GM18873 (cell line): ENCODE results near the gene ST6GALNAC3.

Experiments used
- ATAC-seq: cut with Tn5 transposase; IDR thresholded peaks from one replicate; pipeline ENCODE4 v1.9.1; 2021; ENCODE audit warnings: mild to moderate bottlenecking, moderate library complexity, moderate number of reproducible peaks; ENCODE audit not compliant: unreplicated experiment, low FRiP score

ST6GALNAC3 gene

DNA sequence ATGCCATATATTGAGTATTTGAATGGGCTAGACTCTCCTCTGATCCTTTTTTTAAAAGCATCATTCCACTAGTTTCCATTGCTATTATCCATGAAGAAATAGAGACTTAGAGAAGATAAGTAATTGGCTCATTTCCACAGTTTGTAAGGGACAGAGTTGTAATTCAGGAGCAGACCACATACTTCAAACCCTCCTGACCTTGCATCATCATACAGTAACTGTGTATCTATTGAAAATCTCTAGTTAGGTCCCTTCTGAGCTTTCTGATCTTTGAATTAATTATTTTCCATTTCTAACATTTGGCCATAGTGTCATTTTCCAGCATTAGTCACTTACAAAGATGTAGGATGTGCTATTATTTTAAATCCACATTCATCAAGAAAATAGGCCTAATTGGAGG, 406.3 kb downstream of the ST6GALNAC3 start:
- ATAC-seq, result no peak

GRCh38 chr1:76481672-76482071, 407.1 kb downstream of the ST6GALNAC3 start:
- no peak for ATAC-seq

GRCh38 chr1:76482272-76482671, 407.7 kb downstream of the ST6GALNAC3 start:
- ATAC-seq, result no peak

GRCh38 chr1:76491737-76492136, 417.2 kb downstream of the ST6GALNAC3 start:
- no peak for ATAC-seq

- ATAC-seq, result no peak
These were observed 418.3 kb downstream of the ST6GALNAC3 start for GRCh38 chr1:76492752-76493430.

DNA sequence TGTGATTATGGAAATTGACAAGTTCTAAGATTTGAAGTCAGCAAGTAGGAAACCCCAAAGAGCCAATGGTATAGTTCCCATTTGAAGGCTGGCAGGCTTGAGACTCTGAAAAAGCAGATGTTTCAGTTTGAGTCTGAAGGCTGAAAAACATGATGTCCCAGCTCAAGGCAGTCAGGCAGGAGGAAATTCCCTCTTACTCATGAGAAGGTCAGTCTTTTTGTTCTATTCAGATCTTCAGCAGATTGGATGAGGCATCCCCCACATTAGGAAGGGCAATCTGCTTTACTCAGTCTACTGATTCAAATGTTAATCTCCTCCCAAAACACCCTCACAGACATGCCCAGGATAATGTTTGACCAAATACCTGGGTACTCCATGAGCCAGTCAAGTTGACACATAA, 420.3 kb downstream of the ST6GALNAC3 start:
- peak; percentile 90 for ATAC-seq

DNA sequence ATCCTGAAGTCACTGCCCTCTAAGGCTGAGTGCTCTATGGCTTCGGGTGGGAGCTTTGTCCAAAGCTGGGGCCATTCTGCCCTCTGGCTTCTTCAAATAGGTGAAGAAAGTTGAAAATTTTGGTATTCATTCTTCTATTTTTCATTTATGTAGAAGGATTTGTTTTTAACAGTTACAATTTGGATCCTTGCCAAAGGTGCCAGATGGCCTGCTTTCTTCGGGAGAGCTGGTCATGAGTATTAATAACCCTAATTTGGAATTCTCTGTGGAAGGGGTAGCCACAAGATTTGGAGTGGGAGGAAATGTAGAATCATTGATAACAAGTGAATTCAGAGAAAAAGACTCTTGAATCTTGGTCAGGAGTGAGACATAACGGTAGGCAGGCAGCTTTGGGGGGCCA, 422.3 kb downstream of the ST6GALNAC3 start:
- ATAC-seq, result no peak

- no peak for ATAC-seq
These were observed 425.6 kb downstream of the ST6GALNAC3 start for GRCh38 chr1:76500116-76500515.

DNA sequence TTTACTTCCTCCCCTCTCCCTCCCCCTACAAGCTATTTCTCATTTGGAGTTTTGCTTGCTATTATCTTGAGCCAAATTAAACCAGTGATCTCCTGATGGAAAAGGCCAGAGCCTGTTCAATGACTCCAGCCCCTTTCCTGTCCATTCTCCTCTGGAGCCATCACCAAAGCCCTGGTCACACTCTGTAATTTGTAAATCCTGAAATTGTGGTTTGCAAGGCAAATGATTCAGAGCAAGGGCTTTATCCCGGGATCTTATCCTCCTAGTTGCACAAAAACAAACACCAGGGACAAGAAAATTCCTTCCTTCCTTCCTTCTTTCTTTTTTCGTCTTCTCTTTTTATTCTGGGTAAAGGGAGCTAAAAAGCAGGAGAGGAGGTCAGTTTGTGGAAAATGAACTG, 426.6 kb downstream of the ST6GALNAC3 start:
- ATAC-seq, result no peak

DNA sequence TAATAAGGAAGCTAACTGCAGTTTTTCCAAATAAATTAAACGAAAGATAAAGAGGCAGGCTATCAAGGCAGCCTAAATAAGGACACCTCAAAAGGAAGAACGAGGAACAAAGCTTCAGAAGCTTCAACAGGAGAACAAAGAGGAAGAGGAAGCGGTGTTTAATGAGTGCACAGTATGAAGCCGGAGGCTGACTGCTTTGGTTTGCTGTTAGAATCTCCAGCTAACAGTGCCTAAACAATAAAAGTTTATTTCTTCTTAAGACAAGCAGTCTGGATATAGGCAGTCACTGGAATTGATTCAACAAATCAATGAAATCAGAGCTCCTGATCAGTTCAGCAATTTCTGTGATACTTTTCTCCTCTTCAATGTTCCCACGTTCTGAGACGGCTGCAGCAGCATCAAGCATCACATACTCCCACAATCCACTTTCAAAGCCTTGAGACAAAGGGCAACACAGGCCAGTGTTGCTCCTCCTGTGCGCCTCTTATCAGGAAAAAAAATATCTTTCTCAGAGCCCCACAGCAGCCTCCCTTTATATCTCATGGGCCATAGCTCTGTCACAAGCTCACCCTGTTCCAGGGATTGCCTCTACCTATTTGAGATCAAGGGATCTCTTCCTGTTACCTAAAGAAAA, 427.2 kb downstream of the ST6GALNAC3 start:
- ATAC-seq, result no peak

DNA sequence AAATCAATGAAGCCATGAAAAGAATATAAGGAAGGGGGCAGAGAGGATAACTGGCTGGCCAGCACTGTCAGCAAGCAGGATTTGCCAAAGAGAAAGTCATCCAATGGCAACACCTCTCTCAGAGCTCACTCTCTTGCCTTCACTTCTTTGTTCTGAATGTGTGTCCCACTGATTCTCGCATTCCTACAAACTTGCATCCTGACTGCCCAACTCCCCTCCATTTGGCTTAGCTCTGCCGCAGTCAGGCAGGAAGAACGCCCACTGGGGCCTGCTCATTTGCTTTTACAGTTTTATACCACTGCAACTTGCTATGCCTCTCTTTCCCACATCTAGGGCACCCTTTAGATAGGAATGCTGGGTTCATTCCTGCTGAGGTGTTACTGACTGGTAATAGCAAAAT, 428.6 kb downstream of the ST6GALNAC3 start:
- ATAC-seq, result no peak

GRCh38 chr1:76503736-76504135, 429.2 kb downstream of the ST6GALNAC3 start:
- no peak for ATAC-seq

DNA sequence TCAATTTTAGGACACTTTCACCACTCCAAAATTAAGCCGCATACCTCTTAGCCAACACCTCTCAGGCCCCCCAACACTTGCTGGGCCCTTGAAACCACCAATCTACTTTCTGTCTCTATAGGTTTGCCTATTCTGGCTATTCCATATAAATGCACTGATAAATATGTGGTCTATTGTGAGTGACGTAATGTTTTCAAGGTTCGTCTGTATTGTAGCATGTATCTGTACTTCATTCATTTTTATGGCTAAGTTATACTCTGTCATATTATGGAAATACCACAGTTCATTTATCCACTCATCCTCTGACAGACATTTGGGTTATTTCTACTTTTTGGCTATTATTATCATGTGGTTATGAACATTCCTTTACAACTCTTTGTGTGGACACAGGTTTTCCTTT, 432.8 kb downstream of the ST6GALNAC3 start:
- ATAC-seq, result no peak

- no peak for ATAC-seq
These were observed 434.3 kb downstream of the ST6GALNAC3 start for GRCh38 chr1:76508871-76509270.

DNA sequence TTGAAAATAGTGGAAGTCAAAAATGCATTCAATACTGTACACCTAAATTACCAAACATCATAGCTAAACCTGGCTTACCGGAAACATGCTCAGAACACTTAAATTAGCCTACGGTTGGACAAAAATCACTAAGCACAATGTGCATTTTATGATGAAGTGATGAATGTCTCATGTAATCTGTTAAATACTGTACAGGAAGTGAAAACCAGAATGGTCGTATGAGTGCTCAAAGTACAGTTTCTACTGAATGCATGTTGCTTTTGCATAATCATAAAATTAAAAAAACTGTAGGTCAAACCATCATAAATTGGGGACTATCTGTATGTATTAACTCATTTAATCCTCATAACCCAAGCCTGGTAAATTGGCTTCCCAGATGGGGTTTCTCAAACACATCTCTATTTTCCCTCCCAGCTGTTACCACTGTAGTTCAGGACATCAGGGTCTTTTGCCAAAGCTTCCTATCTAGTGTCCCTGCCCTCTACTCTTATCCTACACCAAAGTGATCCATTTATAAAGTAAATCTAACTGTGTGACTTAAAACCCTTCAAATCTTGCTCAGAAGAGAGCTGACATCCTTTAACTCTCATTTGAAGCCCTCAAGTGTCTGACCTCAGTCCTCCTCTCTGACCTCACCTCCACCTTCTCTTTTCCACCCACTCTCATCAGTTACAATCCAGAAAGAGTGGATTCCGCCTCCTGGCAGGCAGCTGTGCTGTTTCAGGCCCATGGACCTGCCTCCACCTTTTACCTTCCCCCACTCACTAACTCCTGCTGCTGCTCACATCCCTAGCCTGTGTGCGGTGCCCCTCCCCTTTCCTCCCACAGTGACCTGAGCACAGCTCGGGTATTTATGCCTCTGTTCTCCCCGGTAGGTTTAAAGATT, 436.4 kb downstream of the ST6GALNAC3 start:
- no peak for ATAC-seq

DNA sequence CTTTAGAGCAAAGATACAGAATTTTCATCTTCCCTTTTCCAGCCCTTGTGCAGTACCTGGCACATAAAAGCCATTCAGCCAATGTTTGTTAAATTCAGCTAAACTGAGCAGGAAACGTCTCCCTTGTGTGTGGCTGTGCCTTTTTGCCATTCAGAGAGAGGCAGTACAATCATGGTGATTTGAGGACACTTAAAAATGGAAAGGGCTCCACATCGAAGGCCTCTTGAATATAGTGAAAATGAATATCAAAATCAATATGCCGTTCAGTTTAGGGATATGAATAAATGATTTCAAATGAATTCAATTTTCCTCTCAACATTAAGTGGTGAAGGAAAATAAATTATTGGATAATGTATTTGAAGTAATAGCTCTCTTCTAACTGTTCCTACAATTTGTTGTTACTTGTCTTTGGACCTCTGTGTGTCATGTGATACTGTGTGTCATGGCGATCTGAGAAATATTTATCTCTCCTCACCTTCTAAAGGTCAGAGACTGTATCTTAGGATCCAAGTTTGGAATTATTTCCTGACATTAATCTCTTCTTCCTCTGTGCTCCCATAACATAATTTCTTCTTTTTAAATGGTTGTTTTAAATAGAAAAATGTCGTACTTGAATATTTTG, 437.1 kb downstream of the ST6GALNAC3 start:
- ATAC-seq, result no peak

DNA sequence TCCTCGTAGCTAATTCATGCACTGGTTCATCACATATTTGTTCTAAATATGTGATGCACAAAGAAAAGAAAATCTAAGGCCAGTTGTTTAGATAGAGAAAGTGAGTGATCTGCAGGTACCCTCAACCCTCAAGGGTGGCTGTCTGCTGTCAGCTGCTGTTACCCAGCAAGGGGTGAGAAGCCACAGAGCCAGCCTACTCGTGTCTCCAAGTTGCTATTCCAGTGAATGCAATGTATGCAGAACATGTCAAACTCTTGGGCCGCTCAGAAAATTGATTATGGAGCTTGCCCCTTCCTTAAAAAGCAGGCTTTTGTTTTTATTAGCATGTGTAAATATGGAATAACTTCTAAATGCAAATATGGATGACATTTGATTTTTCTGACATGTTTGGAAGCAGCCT, 456.4 kb downstream of the ST6GALNAC3 start:
- ATAC-seq, result no peak

DNA sequence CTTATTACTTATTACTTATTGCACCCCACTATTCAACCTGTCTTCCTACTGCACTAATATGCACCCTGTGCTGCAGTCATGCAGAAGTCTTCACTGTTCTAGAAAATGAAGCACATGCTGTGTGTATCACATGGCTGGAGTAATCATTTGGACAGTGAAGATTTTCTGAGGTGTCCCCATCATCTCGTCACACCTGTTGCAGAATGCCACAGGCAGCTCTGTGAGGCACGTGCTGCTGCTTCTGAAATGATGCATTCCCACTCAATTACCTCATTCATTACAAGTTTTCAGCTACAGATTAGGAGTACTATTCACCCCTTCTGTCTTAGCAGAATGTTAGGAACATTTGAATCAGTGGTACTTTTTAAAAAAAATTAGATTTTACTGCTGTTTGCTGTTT, 467.1 kb downstream of the ST6GALNAC3 start:
- ATAC-seq, result no peak

- ATAC-seq, result no peak
These were observed 467.8 kb downstream of the ST6GALNAC3 start for GRCh38 chr1:76542359-76542758.

DNA sequence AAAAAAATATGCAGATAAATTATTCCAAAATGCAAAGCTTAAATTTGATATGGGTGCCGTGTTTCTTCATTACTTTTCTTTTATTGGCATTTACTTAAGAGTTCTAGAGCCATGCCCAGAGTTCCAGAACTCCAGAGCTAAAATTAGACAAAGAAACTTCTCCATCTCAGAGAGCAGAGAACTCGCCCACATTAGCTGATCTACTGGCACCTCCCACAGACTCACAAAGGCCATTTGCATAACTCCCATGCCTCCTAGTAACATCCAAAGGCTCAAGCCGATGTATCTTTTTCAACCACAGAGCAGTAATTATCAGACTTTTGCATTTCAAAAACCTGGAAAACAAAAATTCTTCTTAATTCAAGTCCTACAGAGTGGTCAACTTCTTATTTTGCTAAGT, 468.9 kb downstream of the ST6GALNAC3 start:
- ATAC-seq, result no peak

DNA sequence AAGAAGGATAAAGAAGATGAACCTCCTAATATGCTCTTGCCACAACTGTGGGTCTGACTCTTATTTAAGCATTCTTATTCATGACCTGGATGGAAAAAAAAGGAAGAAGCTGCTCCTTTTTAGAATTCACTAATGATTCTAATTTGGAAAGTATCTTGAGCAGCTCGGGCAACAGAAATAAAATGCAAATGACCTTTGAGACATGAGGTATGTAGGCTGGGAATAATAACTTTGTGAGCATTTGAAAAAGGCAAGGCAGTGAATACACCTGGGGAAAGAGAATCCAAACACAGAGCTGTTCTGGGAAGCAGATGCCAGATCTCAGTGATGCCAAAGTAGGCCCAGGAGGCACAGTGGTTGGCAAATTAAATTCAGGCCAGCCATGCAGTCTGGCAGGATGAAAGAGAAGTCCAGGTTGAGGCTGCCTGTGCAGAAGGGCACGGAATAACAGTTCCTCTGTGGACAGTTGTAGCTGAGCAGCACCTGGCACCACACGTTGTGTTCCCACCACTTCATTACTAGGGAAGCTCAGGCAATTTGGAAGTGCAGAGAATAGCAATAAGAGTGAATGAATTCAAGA, 471.9 kb downstream of the ST6GALNAC3 start:
- ATAC-seq, result no peak
